Neural progenitor cell (in vitro differentiated cells): ENCODE measurements around the gene SLC5A2. TPM values are rescaled to one million over a fixed set of nuclear protein-coding genes. Genes with fewer than 3 reads are reported as not detected.
A peak's percentile ranks its signal among the peaks of the same experiment; 100 is the strongest.

Source experiments
- DNase-seq: peaks from one replicate; pipeline ENCODE4 v3.0.0-alpha.2; 2016; ENCODE audit warnings: low spot score
- H2AFZ ChIP-seq: fragments of 200-600 bp; sonication (generic); replicated peaks from 2 replicates; pipeline ENCODE4 v1.6.1; 2016; ENCODE audit warnings: antibody characterized with exemption
- H3F3A ChIP-seq: fragments of 200-600 bp; sonication (generic); 2 replicates; pipeline ENCODE4 v1.6.1; 2016; ENCODE audit warnings: antibody characterized with exemption, low read depth
- H3K27ac ChIP-seq: fragments of 200-600 bp; sonication (generic); 2 replicates; pipeline ENCODE4 v1.5.1; 2016; ENCODE audit warnings: mild to moderate bottlenecking
- H3K27me3 ChIP-seq: fragments of 200-600 bp; sonication (generic); 2 replicates; pipeline ENCODE4 v1.6.1; 2016; ENCODE audit warnings: mild to moderate bottlenecking, moderate library complexity
- H3K36me3 ChIP-seq: fragments of 200-600 bp; sonication (generic); 2 replicates; pipeline ENCODE4 v1.5.1; 2016
- H3K4me1 ChIP-seq: fragments of 200-600 bp; sonication (generic); 2 replicates; pipeline ENCODE4 v1.6.1; 2016; ENCODE audit warnings: mixed run types
- H3K4me2 ChIP-seq: fragments of 200-600 bp; sonication (generic); 2 replicates; pipeline ENCODE4 v1.6.1; 2016
- H3K4me3 ChIP-seq: fragments of 200-600 bp; sonication (generic); 2 replicates; pipeline ENCODE4 v1.5.1; 2016
- H3K79me2 ChIP-seq: fragments of 200-600 bp; sonication (generic); 2 replicates; pipeline ENCODE4 v1.6.1; 2016; ENCODE audit warnings: low read depth
- H3K9ac ChIP-seq: fragments of 200-600 bp; sonication (generic); 2 replicates; pipeline ENCODE4 v1.6.1; 2016
- H3K9me3 ChIP-seq: fragments of 200-600 bp; sonication (generic); 2 replicates; pipeline ENCODE4 v1.5.1; 2016; ENCODE audit warnings: low read depth
- H4K20me1 ChIP-seq: fragments of 200-600 bp; sonication (generic); 2 replicates; pipeline ENCODE4 v1.6.1; 2016; ENCODE audit warnings: low read depth
- H3K27ac Mint-ChIP-seq: 3 replicates; pipeline ENCODE4 v1.8.0; 2021; ENCODE audit warnings: mixed read lengths
- H3K27me3 Mint-ChIP-seq: 2 replicates; pipeline ENCODE4 v1.8.0; 2022; ENCODE audit warnings: low read depth, mild to moderate bottlenecking, inconsistent platforms, moderate library complexity, mixed read lengths; ENCODE audit not compliant: insufficient read depth
- H3K36me3 Mint-ChIP-seq: 3 replicates; pipeline ENCODE4 v1.8.0; 2021; ENCODE audit warnings: mixed read lengths
- H3K4me1 Mint-ChIP-seq: 3 replicates; pipeline ENCODE4 v1.8.0; 2021; ENCODE audit warnings: mixed read lengths
- H3K4me3 Mint-ChIP-seq: 3 replicates; pipeline ENCODE4 v1.8.0; 2021; ENCODE audit warnings: mild to moderate bottlenecking, moderate library complexity, mixed read lengths
- H3K9me3 Mint-ChIP-seq: 3 replicates; pipeline ENCODE4 v1.8.0; 2020; ENCODE audit warnings: mixed read lengths
- CTCF ChIP-seq: fragments of 200-600 bp; sonication (generic); IDR thresholded peaks from 2 replicates; pipeline ENCODE4 v1.5.1; 2017; ENCODE audit warnings: antibody characterized with exemption, mild to moderate bottlenecking
- EZH2 ChIP-seq: fragments of 200-600 bp; sonication (generic); IDR thresholded peaks from 2 replicates; pipeline ENCODE4 v1.6.1; 2017; ENCODE audit warnings: antibody characterized with exemption, mild to moderate bottlenecking, moderate library complexity
- EZH2phosphoT487 ChIP-seq: fragments of 200-600 bp; sonication (generic); IDR thresholded peaks from 2 replicates; pipeline ENCODE4 v1.6.1; 2017; ENCODE audit warnings: antibody characterized with exemption
- total RNA-seq: library from RNA; depleted of rRNA; stranded (reverse); fragments of >200 nt; gene quantifications from 2 replicates; pipeline ENCODE4 v1.2.3, GENCODE V29; 2015; ENCODE audit warnings: low replicate concordance

The SLC5A2 gene
- total RNA-seq, 1 donor from 2014 or later: not detected

GRCh38 chr16:31476303-31477219 lies 6.4 kb upstream of the SLC5A2 start:
- Histone ChIP-seq H3K9ac (no peak overlapping the region), H2AFZ (peak overlapping the region; percentile 67), H3K4me1 (no peaks in the 10 kb centered on the region), H3K4me2 (peak overlapping the region; percentile 87), H3K36me3 (no peaks in the 10 kb centered on the region), H3F3A (peaks cover 7% of the 10 kb centered on the region), H4K20me1 (peaks cover 19% of the 10 kb centered on the region), H3K27ac (no peak overlapping the region), H3K4me3 (peak overlapping the region; percentile 48), H3K27me3 (peaks cover 100% of the 10 kb centered on the region), H3K9me3 (no peaks in the 10 kb centered on the region), H3K79me2 (no peaks in the 10 kb centered on the region)
- H3K9me3 Mint-ChIP-seq: no peaks in the 10 kb centered on the region
- peak overlapping the region; percentile 86 for H3K4me3 Mint-ChIP-seq
- peak; percentile 52 for DNase-seq
- H3K36me3 Mint-ChIP-seq: peaks cover 5% of the 10 kb centered on the region
- peaks cover 12% of the 10 kb centered on the region for H3K4me1 Mint-ChIP-seq
- no peak overlapping the region for H3K27ac Mint-ChIP-seq
- TF ChIP-seq EZH2phosphoT487 (peak; percentile 67), EZH2 (peak; percentile 87), CTCF (no peak)
- H3K27me3 Mint-ChIP-seq: peaks cover 52% of the 10 kb centered on the region

- H3K27ac ChIP-seq: no peak overlapping the region
- no peaks in the 10 kb centered on the region for H3K9me3 ChIP-seq
- H3F3A ChIP-seq: peaks cover 7% of the 10 kb centered on the region
- H3K4me2 ChIP-seq: peak overlapping the region; percentile 87
- H3K79me2 ChIP-seq: no peaks in the 10 kb centered on the region
- H3K27me3 ChIP-seq: peaks cover 100% of the 10 kb centered on the region
- peak; percentile 52 for DNase-seq
- no peaks in the 10 kb centered on the region for H3K36me3 ChIP-seq
- no peak overlapping the region for H3K9ac ChIP-seq
- H3K4me1 ChIP-seq: no peaks in the 10 kb centered on the region
- H3K36me3 Mint-ChIP-seq: peaks cover 5% of the 10 kb centered on the region
- peak overlapping the region; percentile 48 for H3K4me3 ChIP-seq
- peaks cover 19% of the 10 kb centered on the region for H4K20me1 ChIP-seq
- H2AFZ ChIP-seq: no peak overlapping the region
- no peak overlapping the region for H3K27ac Mint-ChIP-seq
- H3K4me3 Mint-ChIP-seq: peak overlapping the region; percentile 82
- peaks cover 50% of the 10 kb centered on the region for H3K27me3 Mint-ChIP-seq
- H3K9me3 Mint-ChIP-seq: no peaks in the 10 kb centered on the region
- TF ChIP-seq CTCF (peak; percentile 37), EZH2phosphoT487 (peak; percentile 83), EZH2 (peak; percentile 88)
- H3K4me1 Mint-ChIP-seq: peaks cover 12% of the 10 kb centered on the region
Measured at GRCh38 chr16:31477220-31478216, 5.4 kb upstream of the SLC5A2 start.

- Mint-ChIP-seq H3K9me3 (no peaks in the 10 kb centered on the region), H3K4me1 (peaks cover 12% of the 10 kb centered on the region), H3K27me3 (peaks cover 42% of the 10 kb centered on the region), H3K27ac (no peak overlapping the region), H3K4me3 (peak overlapping the region; percentile 43), H3K36me3 (peaks cover 4% of the 10 kb centered on the region)
- Histone ChIP-seq H3K79me2 (no peaks in the 10 kb centered on the region), H3K4me2 (no peak overlapping the region), H3K36me3 (no peaks in the 10 kb centered on the region), H4K20me1 (peaks cover 19% of the 10 kb centered on the region), H3F3A (peaks cover 7% of the 10 kb centered on the region), H3K27ac (no peak overlapping the region), H3K4me3 (no peak overlapping the region), H2AFZ (no peak overlapping the region), H3K9ac (no peak overlapping the region), H3K27me3 (peaks cover 100% of the 10 kb centered on the region), H3K4me1 (no peaks in the 10 kb centered on the region), H3K9me3 (no peaks in the 10 kb centered on the region)
- TF ChIP-seq EZH2: no peak
- TF ChIP-seq CTCF: no peak
- no peak for TF ChIP-seq EZH2phosphoT487
- DNase-seq: no peak
Measured at GRCh38 chr16:31478956-31479355, 4.0 kb upstream of the SLC5A2 start.
